ENCODE data around the gene CREB1. TPM values are rescaled to one million over a fixed set of nuclear protein-coding genes. Genes with fewer than 3 reads are reported as not detected.
A peak's percentile ranks its signal among the peaks of the same experiment; 100 is the strongest.

The CREB1 gene
- total RNA-seq, 1 donor from 2014 or later: 76.8 TPM

DNA sequence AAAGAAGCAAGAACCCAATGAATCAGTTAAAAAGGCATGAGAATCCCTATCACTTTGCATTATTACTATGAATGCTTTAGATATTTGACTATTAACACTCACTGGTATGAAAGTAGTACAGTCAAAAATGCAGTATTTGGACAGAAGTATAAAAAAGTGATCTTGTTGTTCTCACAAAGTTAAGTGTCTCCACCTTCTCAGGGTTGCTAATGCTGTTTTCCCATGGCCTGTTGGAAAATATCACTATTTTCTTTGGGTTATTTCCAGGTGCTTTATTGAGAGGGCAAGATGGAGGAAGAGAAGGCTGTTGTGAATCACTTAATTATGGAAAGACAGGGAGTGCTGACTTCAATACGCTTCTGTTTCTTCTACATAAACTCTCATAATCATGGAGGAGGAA lies 13.6 kb upstream of the CREB1 start:
- DNase-seq (ENCODE audit: low spot score): no peak
- H3K4me3 Mint-ChIP-seq (ENCODE audit: unreplicated experiment): no peak overlapping the region
- H3K36me3 Mint-ChIP-seq (ENCODE audit: low read depth, unreplicated experiment): peaks cover 4% of the 10 kb centered on the region
- H3K9me3 Mint-ChIP-seq (ENCODE audit: unreplicated experiment): no peaks in the 10 kb centered on the region
- no peak overlapping the region for H3K27ac Mint-ChIP-seq (ENCODE audit: unreplicated experiment)
- H3K4me1 Mint-ChIP-seq (ENCODE audit: unreplicated experiment): no peaks in the 10 kb centered on the region
- no peaks in the 10 kb centered on the region for H3K27me3 Mint-ChIP-seq (ENCODE audit: unreplicated experiment)
- TF ChIP-seq, protein P1, sequence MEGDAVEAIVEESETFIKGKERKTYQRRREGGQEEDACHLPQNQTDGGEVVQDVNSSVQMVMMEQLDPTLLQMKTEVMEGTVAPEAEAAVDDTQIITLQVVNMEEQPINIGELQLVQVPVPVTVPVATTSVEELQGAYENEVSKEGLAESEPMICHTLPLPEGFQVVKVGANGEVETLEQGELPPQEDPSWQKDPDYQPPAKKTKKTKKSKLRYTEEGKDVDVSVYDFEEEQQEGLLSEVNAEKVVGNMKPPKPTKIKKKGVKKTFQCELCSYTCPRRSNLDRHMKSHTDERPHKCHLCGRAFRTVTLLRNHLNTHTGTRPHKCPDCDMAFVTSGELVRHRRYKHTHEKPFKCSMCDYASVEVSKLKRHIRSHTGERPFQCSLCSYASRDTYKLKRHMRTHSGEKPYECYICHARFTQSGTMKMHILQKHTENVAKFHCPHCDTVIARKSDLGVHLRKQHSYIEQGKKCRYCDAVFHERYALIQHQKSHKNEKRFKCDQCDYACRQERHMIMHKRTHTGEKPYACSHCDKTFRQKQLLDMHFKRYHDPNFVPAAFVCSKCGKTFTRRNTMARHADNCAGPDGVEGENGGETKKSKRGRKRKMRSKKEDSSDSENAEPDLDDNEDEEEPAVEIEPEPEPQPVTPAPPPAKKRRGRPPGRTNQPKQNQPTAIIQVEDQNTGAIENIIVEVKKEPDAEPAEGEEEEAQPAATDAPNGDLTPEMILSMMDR (IDR thresholded peaks at IDR 0.05; ENCODE audit: unreplicated experiment): no peak

DNA sequence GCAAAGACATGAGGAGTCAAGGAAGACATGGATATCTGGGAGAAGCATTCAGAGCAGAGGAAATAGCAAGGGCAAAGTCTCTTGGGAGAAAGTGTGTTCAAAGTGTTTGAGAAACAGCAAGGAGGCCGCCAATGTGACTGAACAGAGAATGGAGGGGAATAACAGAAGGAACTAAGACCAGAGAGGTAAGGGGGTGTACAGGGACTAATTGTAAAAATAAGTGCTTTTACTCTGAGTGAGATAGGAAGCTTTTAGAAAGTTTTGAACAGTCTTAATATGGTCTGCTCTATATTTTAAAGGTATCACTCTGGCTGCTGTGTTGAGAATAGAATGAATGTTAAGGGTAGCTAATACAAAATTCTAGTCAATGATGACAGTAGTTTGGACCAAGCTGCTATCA lies 6.8 kb upstream of the CREB1 start:
- H3K9me3 Mint-ChIP-seq (ENCODE audit: unreplicated experiment): no peaks in the 10 kb centered on the region
- TF ChIP-seq, protein P1 (IDR thresholded peaks at IDR 0.05; ENCODE audit: unreplicated experiment): no peak

DNA sequence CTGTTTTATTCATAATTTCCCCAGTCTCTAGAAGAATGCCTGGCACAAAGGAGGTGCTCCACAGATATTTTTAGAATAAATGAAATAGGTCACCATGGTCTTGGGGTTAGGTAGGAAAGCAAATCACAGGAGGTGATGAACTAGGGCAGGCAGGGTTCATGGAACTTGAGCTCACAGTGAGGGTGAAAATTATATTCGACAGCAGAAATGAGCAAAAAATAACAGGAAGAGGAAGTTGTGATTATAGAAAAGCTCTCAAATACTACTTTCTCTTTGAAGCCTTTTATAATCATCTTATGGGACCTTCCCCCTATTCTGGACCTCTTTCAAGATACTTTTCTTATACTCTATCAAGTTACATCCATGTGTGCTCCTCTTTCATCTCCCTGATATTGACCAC lies 4.5 kb upstream of the CREB1 start:
- Mint-ChIP-seq H3K4me1 (ENCODE audit: unreplicated experiment) (peaks cover 23% of the 10 kb centered on the region), H3K27ac (ENCODE audit: unreplicated experiment) (no peak overlapping the region), H3K9me3 (ENCODE audit: unreplicated experiment) (no peaks in the 10 kb centered on the region), H3K27me3 (ENCODE audit: unreplicated experiment) (peaks cover 13% of the 10 kb centered on the region), H3K36me3 (ENCODE audit: low read depth, unreplicated experiment) (peaks cover 12% of the 10 kb centered on the region), H3K4me3 (ENCODE audit: unreplicated experiment) (no peak overlapping the region)
- no peak for DNase-seq (ENCODE audit: low spot score)
- TF ChIP-seq, protein P1 (IDR thresholded peaks at IDR 0.05; ENCODE audit: unreplicated experiment): no peak

More for the DNA sequence above, 6.8 kb upstream of the CREB1 start:
- DNase-seq (ENCODE audit: low spot score): no peak
- Mint-ChIP-seq H3K4me3 (ENCODE audit: unreplicated experiment) (no peak overlapping the region), H3K27me3 (ENCODE audit: unreplicated experiment) (peaks cover 4% of the 10 kb centered on the region), H3K4me1 (ENCODE audit: unreplicated experiment) (peaks cover 17% of the 10 kb centered on the region), H3K27ac (ENCODE audit: unreplicated experiment) (no peak overlapping the region), H3K36me3 (ENCODE audit: low read depth, unreplicated experiment) (peaks cover 7% of the 10 kb centered on the region)

DNA sequence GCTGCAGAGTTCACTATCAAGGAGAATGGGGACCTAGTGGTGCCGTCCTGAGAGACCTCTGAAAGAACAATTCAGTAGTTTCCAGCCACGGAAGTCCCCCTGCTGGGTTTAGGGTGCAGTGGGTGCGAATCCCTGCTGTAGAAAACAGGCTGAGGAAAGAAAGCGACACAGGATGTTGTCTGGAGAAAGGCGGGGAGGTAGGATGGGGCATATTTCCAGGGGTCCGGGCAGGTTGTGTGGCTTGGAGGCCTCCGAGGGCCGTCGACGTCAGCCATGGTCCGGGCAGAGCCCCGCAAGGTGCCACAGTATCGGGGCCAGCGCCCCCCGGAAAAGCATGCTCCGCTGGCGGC lies 807 bp upstream of the CREB1 start:
- Mint-ChIP-seq H3K4me3 (ENCODE audit: unreplicated experiment) (peak overlapping the region; percentile 98), H3K36me3 (ENCODE audit: low read depth, unreplicated experiment) (peaks cover 19% of the 10 kb centered on the region), H3K9me3 (ENCODE audit: unreplicated experiment) (no peaks in the 10 kb centered on the region), H3K4me1 (ENCODE audit: unreplicated experiment) (peaks cover 47% of the 10 kb centered on the region), H3K27ac (ENCODE audit: unreplicated experiment) (peak overlapping the region; percentile 99), H3K27me3 (ENCODE audit: unreplicated experiment) (peaks cover 17% of the 10 kb centered on the region)
- DNase-seq (ENCODE audit: low spot score): peak; percentile 55
- TF ChIP-seq, protein P1 (IDR thresholded peaks at IDR 0.05; ENCODE audit: unreplicated experiment): no peak

DNA sequence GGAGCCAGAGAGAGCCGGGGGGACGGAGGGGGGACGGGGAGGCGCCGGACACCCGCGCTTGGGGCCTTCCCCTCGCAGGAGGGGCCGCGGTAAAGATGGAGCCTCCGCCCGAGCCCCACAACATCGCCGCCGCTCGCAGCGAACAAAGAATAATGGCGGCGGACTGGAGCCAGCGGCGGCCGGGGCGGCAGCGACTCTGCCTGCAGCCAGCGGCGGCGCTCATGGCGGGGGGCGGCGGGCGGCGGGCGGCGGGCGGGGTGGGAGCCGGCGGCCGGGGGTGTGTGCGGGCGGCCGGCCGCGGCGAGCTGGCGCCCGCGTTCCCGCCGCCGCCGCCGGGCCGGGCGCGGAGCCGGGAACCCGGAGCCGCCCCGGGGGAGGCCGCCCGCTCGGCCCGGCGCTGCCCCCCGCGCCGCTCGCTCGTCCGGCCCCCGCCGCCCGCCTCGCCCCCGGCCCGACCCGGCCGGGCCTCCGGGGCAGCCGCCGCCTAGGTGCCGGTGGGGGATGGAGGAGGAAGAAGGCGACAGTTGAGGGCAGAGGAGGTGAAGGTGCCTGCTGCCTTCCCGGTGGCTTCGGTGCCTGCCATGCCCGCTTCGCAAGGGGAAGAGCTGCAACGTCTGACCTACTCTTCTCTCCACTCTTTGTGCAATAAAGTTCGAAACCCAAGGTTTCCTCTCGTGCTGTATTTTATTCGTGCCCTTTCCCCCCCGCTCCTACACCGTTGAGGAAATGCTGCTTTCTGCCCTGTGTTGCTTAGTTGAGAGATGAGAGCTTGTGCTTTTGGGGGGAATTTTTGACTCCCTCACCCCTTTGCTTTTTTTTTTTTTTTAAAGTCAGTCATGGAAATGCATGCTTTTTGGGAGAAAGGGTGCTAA lies 634 bp downstream of the CREB1 start:
- Mint-ChIP-seq H3K36me3 (ENCODE audit: low read depth, unreplicated experiment) (peaks cover 19% of the 10 kb centered on the region), H3K4me3 (ENCODE audit: unreplicated experiment) (peak overlapping the region; percentile 100), H3K27ac (ENCODE audit: unreplicated experiment) (peak overlapping the region; percentile 99), H3K27me3 (ENCODE audit: unreplicated experiment) (peaks cover 17% of the 10 kb centered on the region), H3K9me3 (ENCODE audit: unreplicated experiment) (no peaks in the 10 kb centered on the region), H3K4me1 (ENCODE audit: unreplicated experiment) (peaks cover 54% of the 10 kb centered on the region)
- TF ChIP-seq, protein P1 (IDR thresholded peaks at IDR 0.05; ENCODE audit: unreplicated experiment): no peak
- DNase-seq (ENCODE audit: low spot score): peak; percentile 33

All from endothelial cell (in vitro differentiated cells).